Mucosa of descending colon (tissue), 3 donors: Measurements from ENCODE around the gene RASGRF2. TPM values are rescaled to one million over a fixed set of nuclear protein-coding genes. Genes with fewer than 3 reads are reported as not detected.

Experiments used
- ATAC-seq: fragments of 200-7000 bp; cut with Tn5 transposase; one replicate; pipeline ENCODE4 v1.9.1; 2020; ENCODE audit warnings: mild to moderate bottlenecking, moderate library complexity
- DNase-seq, 3 donors: peaks; one replicate each; pipeline ENCODE4 v3.0.0-alpha.2; 2020
- H3K36me3 ChIP-seq: fragments of 200-600 bp; one replicate; pipeline ENCODE4 v1.8.0; 2021; ENCODE audit warnings: low read depth, mild to moderate bottlenecking
- H3K4me1 ChIP-seq: fragments of 200-600 bp; one replicate; pipeline ENCODE4 v1.8.0; 2021; ENCODE audit warnings: low read depth, mild to moderate bottlenecking
- H3K4me3 ChIP-seq: fragments of 200-600 bp; one replicate; pipeline ENCODE4 v1.8.0; 2021; ENCODE audit warnings: mild to moderate bottlenecking
- H3K9me3 ChIP-seq: fragments of 200-600 bp; one replicate; pipeline ENCODE4 v1.8.0; 2021; ENCODE audit warnings: mild to moderate bottlenecking
- intact Hi-C, 2 donors: fragments of 100-400 bp; cut with DNase I in 1 of 2; cut with micrococcal nuclease in 1 of 2; formaldehyde crosslinking; loops; one replicate each; pipeline versions ENCODE4 v1.11.0 to v1.11.1; 2022; cut with DNase I, micrococcal nuclease
- total RNA-seq, 3 donors: library from RNA; stranded (reverse); fragmentation: NEBNext Ultra II Directional in 2 of 3; extraction: Animal tissue kit (Norgen Biotek cat#: 25700) in 2 of 3; gene quantifications; one replicate each; pipeline versions ENCODE4 v1.2.1 to v1.2.4, GENCODE V29; 2021 to 2023
- TF ChIP-seq, protein P1 (sequence below): fragments of 200-600 bp; IDR thresholded peaks from one replicate; pipeline ENCODE4 v1.8.0; 2022; ENCODE audit warnings: antibody characterized with exemption, mild to moderate bottlenecking
- donor health status: DM: no; HTN: no; CAD: no; lungs with moderate emphysema.
- donor health status: DM: no; HTN: no; CAD: no.
- donor health status: DM: no; HTN: yes; CAD: no.

RASGRF2 gene
- total RNA-seq, 3 donors from 2014 or later, result 2.0 to 8.0 (median 2.9) TPM

DNA sequence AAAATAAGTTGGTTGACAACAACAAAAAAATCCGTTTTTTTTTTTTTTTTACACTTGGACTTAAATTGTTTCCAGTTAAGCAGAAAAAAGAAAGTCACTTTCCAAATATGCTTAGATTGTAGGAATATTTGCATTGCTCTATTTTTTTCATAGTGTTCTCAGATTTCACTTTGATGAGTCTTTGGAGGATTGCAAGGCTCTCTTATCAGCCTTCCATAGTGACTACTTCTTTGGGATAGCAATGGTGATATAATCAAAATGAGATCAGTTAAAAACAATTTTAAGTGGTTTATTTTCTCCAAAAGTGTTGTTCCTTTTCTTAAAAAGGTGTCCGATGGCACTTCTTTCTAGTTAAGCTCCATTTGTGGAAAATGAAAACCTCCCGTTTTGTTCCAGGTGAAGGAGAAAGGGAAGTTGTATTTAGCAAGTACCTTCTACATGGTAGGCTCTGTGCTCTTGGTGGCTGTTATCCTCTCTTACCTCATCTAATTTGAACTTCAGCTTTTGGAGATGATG is 3.9 kb downstream of the RASGRF2 start:
- DNase-seq (no peak), ATAC-seq (no peak)
- TF ChIP-seq, protein P1, sequence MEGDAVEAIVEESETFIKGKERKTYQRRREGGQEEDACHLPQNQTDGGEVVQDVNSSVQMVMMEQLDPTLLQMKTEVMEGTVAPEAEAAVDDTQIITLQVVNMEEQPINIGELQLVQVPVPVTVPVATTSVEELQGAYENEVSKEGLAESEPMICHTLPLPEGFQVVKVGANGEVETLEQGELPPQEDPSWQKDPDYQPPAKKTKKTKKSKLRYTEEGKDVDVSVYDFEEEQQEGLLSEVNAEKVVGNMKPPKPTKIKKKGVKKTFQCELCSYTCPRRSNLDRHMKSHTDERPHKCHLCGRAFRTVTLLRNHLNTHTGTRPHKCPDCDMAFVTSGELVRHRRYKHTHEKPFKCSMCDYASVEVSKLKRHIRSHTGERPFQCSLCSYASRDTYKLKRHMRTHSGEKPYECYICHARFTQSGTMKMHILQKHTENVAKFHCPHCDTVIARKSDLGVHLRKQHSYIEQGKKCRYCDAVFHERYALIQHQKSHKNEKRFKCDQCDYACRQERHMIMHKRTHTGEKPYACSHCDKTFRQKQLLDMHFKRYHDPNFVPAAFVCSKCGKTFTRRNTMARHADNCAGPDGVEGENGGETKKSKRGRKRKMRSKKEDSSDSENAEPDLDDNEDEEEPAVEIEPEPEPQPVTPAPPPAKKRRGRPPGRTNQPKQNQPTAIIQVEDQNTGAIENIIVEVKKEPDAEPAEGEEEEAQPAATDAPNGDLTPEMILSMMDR, result no peak
- intact Hi-C loops, result no loop called here
- Histone ChIP-seq H3K9me3 (no peaks in the 10 kb centered on the region), H3K36me3 (no peaks in the 10 kb centered on the region), H3K4me3 (no peak overlapping the region), H3K4me1 (peaks cover 14% of the 10 kb centered on the region)

DNA sequence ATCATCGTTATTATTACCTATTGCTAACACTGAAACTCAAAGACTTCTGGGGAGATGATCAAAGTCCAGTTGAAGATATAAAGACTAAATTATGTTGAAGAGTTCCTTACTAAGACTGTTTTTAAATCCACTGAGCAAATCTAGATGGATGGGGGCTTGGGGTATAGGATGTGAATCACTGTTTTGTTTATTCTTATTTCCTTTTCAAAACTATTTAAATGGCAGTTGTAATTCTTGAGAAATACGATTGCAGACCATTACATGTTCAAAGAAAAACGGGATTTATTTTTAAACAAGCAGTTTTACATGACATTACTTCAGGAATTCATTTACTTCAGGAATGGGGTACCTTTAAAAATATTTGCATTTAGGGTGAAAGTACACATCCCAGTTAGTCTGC is 4.3 kb downstream of the RASGRF2 start:
- ATAC-seq (no peak), DNase-seq (no peak)
- Histone ChIP-seq H3K4me1 (peaks cover 14% of the 10 kb centered on the region), H3K9me3 (no peaks in the 10 kb centered on the region), H3K36me3 (no peaks in the 10 kb centered on the region), H3K4me3 (no peak overlapping the region)
- intact Hi-C loops, result no loop called here
- TF ChIP-seq, protein P1, result no peak

DNA sequence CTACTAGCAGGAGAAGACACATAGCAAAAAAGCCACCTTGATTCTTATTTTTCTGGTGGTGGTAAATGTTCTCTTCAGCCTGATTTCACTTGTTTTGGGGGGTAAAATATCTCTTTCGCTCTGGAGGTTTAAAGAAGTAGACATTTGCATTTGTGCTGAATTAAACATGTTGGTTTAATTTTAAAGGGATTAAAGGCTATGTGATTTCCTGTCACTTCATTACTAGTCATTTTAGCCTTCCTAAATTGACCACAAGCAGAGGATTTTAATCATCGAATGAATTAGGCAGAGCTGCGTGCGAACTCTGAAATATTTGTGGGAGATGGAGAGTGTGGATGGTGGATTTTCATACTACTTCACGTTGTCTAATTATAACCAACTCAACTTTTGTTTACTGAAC is 4.8 kb downstream of the RASGRF2 start:
- TF ChIP-seq, protein P1, result no peak
- Histone ChIP-seq H3K36me3 (no peaks in the 10 kb centered on the region), H3K9me3 (no peaks in the 10 kb centered on the region), H3K4me1 (peaks cover 14% of the 10 kb centered on the region), H3K4me3 (no peak overlapping the region)
- no peak for ATAC-seq
- DNase-seq, result no peak
- intact Hi-C loops, result no loop called here

DNA sequence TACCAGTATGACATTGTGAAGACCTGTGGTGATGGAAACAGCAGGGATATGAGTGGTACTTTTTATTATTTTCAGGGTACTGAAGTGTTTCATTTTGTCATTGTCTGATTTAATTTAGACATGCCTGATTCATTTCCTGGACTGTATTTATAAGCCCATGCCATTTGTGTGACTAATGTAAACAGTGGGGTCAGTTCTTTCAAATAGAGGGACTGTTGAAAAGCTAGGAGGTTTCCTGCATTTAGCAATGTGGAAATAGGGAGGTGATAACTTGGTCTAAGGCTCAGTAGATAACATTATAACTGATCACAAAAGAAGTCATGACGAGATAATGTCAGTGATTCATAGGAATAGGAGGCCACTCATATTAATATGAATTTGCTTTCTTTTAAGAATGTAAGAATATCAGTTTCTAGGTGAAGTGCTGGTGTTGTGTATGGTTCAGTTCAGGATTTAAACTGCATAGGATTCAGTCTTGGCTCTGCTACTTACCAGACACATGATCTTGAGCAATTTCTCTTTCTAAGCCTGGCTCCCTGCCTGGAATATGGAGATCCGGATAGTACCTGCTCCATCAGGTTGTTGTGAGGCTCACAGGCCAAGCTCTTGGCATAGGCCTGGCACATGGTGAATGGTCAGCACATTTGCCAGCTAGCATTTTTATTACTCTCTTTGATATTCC is 7.5 kb downstream of the RASGRF2 start:
- peak; percentile 81 for ATAC-seq
- peak in 1 of 3 donors; percentile 70 for DNase-seq

DNA sequence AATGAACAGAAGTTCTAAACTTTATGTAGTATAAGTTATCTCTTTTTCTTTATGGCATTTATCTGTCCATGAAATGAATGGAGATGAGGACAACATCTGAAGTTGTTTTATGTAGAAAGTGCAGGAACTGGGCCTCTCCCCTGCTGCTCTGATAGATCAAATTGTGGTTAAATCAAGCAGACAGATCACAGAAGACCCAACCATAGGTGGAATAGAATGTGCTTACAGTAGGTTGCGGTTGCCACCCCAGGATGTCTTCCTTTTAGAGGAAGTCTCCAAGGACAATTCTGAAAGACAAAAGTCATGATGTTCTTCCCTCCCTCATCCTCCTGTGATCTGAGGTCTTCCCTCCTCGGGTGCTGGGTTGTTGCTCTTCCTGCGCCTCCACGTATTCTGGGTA is 12.9 kb downstream of the RASGRF2 start:
- Histone ChIP-seq H3K4me1 (no peaks in the 10 kb centered on the region), H3K4me3 (no peak overlapping the region), H3K36me3 (no peaks in the 10 kb centered on the region), H3K9me3 (no peaks in the 10 kb centered on the region)
- ATAC-seq, result no peak
- TF ChIP-seq, protein P1, result no peak
- intact Hi-C loops, result no loop called here
- DNase-seq, result no peak

More for the DNA sequence above, 7.5 kb downstream of the RASGRF2 start:
- H3K36me3 ChIP-seq, result no peaks in the 10 kb centered on the region
- no peaks in the 10 kb centered on the region for H3K4me1 ChIP-seq
- intact Hi-C loops, result no loop called here
- no peak overlapping the region for H3K4me3 ChIP-seq
- TF ChIP-seq, protein P1, result no peak
- no peaks in the 10 kb centered on the region for H3K9me3 ChIP-seq
